RWPE2 (cell line): Measurements from ENCODE around the gene TRMU.

Source experiments
- ATAC-seq: fragments of 200-7000 bp; cut with Tn5 transposase; 3 replicates; pipeline ENCODE4 v1.9.1; 2021; ENCODE audit warnings: low read depth
- DNase-seq: peaks from one replicate; pipeline ENCODE4 v3.0.0-alpha.2; 2020; ENCODE audit warnings: low spot score
- H3K27ac ChIP-seq: fragments of 450-650 bp; 2 replicates; pipeline ENCODE4 v1.5.1; 2017; ENCODE audit warnings: mild to moderate bottlenecking; ENCODE audit not compliant: poor library complexity, severe bottlenecking
- H3K27me3 ChIP-seq: fragments of 250-450 bp; sonication (Bioruptor Pico); 2 replicates; pipeline ENCODE4 v1.5.1; 2021; ENCODE audit warnings: mild to moderate bottlenecking, moderate library complexity; ENCODE audit not compliant: insufficient read depth, poor library complexity, severe bottlenecking
- H3K36me3 ChIP-seq: fragments of 250-450 bp; sonication (Bioruptor Pico); 2 replicates; pipeline ENCODE4 v1.5.1; 2020; ENCODE audit warnings: low read depth, mild to moderate bottlenecking, moderate library complexity
- H3K4me1 ChIP-seq: fragments of 250-450 bp; sonication (Bioruptor Pico); 2 replicates; pipeline ENCODE4 v1.5.1; 2021; ENCODE audit warnings: mild to moderate bottlenecking, moderate library complexity; ENCODE audit not compliant: insufficient read depth, poor library complexity, severe bottlenecking
- H3K4me3 ChIP-seq: fragments of 250-450 bp; sonication (Bioruptor Pico); 2 replicates; pipeline ENCODE4 v1.5.1; 2021; ENCODE audit warnings: mild to moderate bottlenecking, moderate library complexity; ENCODE audit not compliant: severe bottlenecking
- H3K9me3 ChIP-seq: fragments of 250-450 bp; sonication (Bioruptor Pico); 2 replicates; pipeline ENCODE4 v1.5.1; 2021; ENCODE audit warnings: mild to moderate bottlenecking, moderate library complexity; ENCODE audit not compliant: severe bottlenecking
- CTCF ChIP-seq: fragments of 450-650 bp; IDR thresholded peaks from one replicate; pipeline ENCODE4 v1.5.1; 2017; ENCODE audit warnings: mild to moderate bottlenecking, moderate library complexity; ENCODE audit not compliant: poor library complexity, severe bottlenecking

The TRMU gene

GRCh38 chr22:46382524-46382923 lies 47.0 kb downstream of the TRMU start:
- no peak overlapping the region for H3K27ac ChIP-seq
- H3K4me1 ChIP-seq: peaks cover 5% of the 10 kb centered on the region
- no peaks in the 10 kb centered on the region for H3K9me3 ChIP-seq
- DNase-seq (no peak), ATAC-seq (no peak)
- H3K27me3 ChIP-seq: no peaks in the 10 kb centered on the region
- peaks cover 46% of the 10 kb centered on the region for H3K36me3 ChIP-seq
- TF ChIP-seq CTCF: no peak
- H3K4me3 ChIP-seq: no peak overlapping the region

GRCh38 chr22:46386312-46386711 lies 50.8 kb downstream of the TRMU start:
- no peak for DNase-seq
- no peak overlapping the region for H3K4me3 ChIP-seq
- H3K4me1 ChIP-seq: no peaks in the 10 kb centered on the region
- H3K36me3 ChIP-seq: peaks cover 53% of the 10 kb centered on the region
- no peak for ATAC-seq
- H3K9me3 ChIP-seq: no peaks in the 10 kb centered on the region
- H3K27me3 ChIP-seq: no peaks in the 10 kb centered on the region
- TF ChIP-seq CTCF: no peak
- no peak overlapping the region for H3K27ac ChIP-seq

- DNase-seq (no peak), ATAC-seq (no peak)
- Histone ChIP-seq H3K4me1 (no peaks in the 10 kb centered on the region), H3K27ac (no peak overlapping the region), H3K27me3 (no peaks in the 10 kb centered on the region), H3K36me3 (peaks cover 50% of the 10 kb centered on the region), H3K9me3 (no peaks in the 10 kb centered on the region), H3K4me3 (no peak overlapping the region)
- no peak for TF ChIP-seq CTCF
Measured at GRCh38 chr22:46387748-46388147, 52.2 kb downstream of the TRMU start.

GRCh38 chr22:46388647-46389046 lies 53.1 kb downstream of the TRMU start:
- peaks cover 46% of the 10 kb centered on the region for H3K36me3 ChIP-seq
- ATAC-seq (no peak), DNase-seq (no peak)
- H3K27ac ChIP-seq: no peak overlapping the region
- no peak overlapping the region for H3K4me3 ChIP-seq
- no peak for TF ChIP-seq CTCF
- no peaks in the 10 kb centered on the region for H3K4me1 ChIP-seq
- H3K9me3 ChIP-seq: no peaks in the 10 kb centered on the region
- no peaks in the 10 kb centered on the region for H3K27me3 ChIP-seq

- Histone ChIP-seq H3K4me3 (no peak overlapping the region), H3K27ac (no peak overlapping the region), H3K4me1 (no peaks in the 10 kb centered on the region), H3K9me3 (no peaks in the 10 kb centered on the region), H3K27me3 (no peaks in the 10 kb centered on the region), H3K36me3 (peaks cover 49% of the 10 kb centered on the region)
- no peak for TF ChIP-seq CTCF
- DNase-seq: no peak
- no peak for ATAC-seq
Measured at GRCh38 chr22:46389081-46389480, 53.6 kb downstream of the TRMU start.
